BE2C (cell line): Measurements from ENCODE around the gene USP9X.

Experiments
- DNase-seq: peaks from one replicate; pipeline ENCODE4 v3.0.0-alpha.2; 2020
- H3K27me3 ChIP-seq: fragments of 250-450 bp; sonication (Bioruptor Pico); 2 replicates; pipeline ENCODE4 v1.5.1; 2020; ENCODE audit warnings: mild to moderate bottlenecking
- H3K36me3 ChIP-seq: fragments of 250-450 bp; sonication (Bioruptor Pico); 2 replicates; pipeline ENCODE4 v1.5.1; 2020; ENCODE audit warnings: mild to moderate bottlenecking
- H3K4me1 ChIP-seq: fragments of 250-450 bp; sonication (Bioruptor Pico); 2 replicates; pipeline ENCODE4 v1.5.1; 2020
- H3K4me3 ChIP-seq: 2 replicates; pipeline ENCODE4 v1.5.1; 2011; ENCODE audit warnings: low read depth, low read length
- H3K9me3 ChIP-seq: fragments of 250-450 bp; sonication (Bioruptor Pico); 2 replicates; pipeline ENCODE4 v1.5.1; 2020
- TF ChIP-seq, protein P1 (sequence below): IDR thresholded peaks from 2 replicates; pipeline ENCODE4 v1.5.1; 2012; ENCODE audit warnings: mild to moderate bottlenecking, low read depth, low read length

The USP9X gene

GRCh38 chrX:41122664-41123257, 37.5 kb downstream of the USP9X start:
- DNase-seq = peak; percentile 10
- peaks cover 3% of the 10 kb centered on the region; the same call in 1 of the 2 replicates for H3K4me1 ChIP-seq
- TF ChIP-seq, protein P1, sequence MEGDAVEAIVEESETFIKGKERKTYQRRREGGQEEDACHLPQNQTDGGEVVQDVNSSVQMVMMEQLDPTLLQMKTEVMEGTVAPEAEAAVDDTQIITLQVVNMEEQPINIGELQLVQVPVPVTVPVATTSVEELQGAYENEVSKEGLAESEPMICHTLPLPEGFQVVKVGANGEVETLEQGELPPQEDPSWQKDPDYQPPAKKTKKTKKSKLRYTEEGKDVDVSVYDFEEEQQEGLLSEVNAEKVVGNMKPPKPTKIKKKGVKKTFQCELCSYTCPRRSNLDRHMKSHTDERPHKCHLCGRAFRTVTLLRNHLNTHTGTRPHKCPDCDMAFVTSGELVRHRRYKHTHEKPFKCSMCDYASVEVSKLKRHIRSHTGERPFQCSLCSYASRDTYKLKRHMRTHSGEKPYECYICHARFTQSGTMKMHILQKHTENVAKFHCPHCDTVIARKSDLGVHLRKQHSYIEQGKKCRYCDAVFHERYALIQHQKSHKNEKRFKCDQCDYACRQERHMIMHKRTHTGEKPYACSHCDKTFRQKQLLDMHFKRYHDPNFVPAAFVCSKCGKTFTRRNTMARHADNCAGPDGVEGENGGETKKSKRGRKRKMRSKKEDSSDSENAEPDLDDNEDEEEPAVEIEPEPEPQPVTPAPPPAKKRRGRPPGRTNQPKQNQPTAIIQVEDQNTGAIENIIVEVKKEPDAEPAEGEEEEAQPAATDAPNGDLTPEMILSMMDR = no peak
- no peaks in the 10 kb centered on the region for H3K27me3 ChIP-seq
- no peak overlapping the region for H3K4me3 ChIP-seq
- peaks cover 5% of the 10 kb centered on the region; the same call in 1 of the 2 replicates for H3K36me3 ChIP-seq
- no peaks in the 10 kb centered on the region for H3K9me3 ChIP-seq

DNA sequence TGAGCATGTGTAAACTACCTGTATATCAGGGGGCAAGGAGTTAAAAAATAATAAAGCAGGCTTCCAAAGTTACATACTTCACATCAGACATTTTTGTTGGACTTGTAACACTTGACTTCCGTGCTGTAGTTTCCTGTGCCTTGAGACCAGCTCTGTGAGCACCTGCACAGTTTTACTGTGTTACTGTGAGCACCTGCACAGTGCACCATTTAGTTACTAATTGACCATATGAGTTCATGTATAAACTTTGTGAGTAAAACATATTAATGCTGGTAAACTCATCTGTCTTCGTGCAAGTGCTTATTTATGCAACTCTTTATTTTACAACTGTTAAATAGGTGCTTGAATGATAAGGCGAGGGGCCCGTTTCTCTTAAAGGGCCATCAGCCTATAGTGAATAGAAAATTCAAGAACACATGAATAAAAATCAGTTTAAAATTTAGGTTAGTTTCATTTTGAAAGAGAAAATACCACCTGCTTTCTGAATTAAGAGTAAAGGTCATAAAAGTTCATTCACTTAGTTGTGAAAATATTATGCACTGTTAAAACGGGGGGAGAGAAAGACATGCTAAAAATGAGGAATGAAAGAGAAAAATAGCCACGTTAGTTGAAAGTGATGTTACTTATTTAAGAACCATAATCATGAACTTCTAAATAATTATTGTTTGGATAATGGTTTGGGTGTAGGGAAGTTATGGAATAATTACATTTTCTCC, 42.4 kb downstream of the USP9X start:
- H3K27me3 ChIP-seq = no peaks in the 10 kb centered on the region
- H3K9me3 ChIP-seq = no peaks in the 10 kb centered on the region
- DNase-seq = no peak
- no peak overlapping the region for H3K4me3 ChIP-seq
- H3K36me3 ChIP-seq = peaks cover 11% of the 10 kb centered on the region
- no peaks in the 10 kb centered on the region for H3K4me1 ChIP-seq
- TF ChIP-seq, protein P1 = no peak

DNA sequence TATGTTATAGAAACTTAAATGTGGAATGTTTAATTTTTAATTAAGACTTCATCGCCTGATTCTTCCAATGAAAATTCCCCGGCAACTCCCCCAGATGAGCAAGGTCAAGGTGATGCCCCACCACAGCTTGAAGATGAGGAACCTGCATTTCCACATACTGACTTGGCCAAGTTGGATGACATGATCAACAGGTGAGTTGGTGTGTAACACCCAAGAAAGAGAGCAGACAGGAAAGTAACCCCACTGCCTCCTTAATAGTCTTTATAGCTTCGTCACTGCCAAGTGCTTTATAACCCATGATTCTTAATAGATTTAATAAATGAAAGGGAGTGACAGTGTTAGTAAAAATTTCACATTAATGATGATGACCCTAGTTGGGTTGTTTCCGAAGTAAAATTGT, 43.7 kb downstream of the USP9X start:
- no peak for DNase-seq
- Histone ChIP-seq H3K27me3 (no peaks in the 10 kb centered on the region), H3K9me3 (no peaks in the 10 kb centered on the region), H3K4me3 (no peak overlapping the region), H3K36me3 (peaks cover 19% of the 10 kb centered on the region), H3K4me1 (no peaks in the 10 kb centered on the region)
- TF ChIP-seq, protein P1 = no peak

GRCh38 chrX:41131766-41132165, 46.5 kb downstream of the USP9X start:
- H3K27me3 ChIP-seq = no peaks in the 10 kb centered on the region
- TF ChIP-seq, protein P1 = no peak
- DNase-seq = no peak
- H3K9me3 ChIP-seq = no peaks in the 10 kb centered on the region
- no peaks in the 10 kb centered on the region for H3K4me1 ChIP-seq
- H3K36me3 ChIP-seq = peaks cover 15% of the 10 kb centered on the region
- H3K4me3 ChIP-seq = no peak overlapping the region

DNA sequence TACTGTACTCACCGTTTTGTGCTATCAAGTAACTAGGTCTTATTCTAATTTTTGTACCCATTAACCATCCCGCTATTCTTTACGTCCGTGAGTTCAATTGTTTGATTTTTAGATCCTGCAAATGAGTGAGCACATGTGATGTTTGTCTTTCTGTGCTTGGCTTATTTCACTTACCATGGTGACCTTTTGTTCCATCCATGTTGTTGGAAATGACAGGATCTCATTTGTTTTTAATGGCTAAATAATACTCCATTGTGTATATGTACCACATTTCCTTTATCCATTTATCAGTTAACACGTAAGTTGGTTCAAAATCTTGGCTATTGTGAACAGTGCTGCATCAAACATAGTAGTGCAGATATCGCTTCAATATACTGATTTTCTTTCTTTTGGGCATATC, 48.3 kb downstream of the USP9X start:
- TF ChIP-seq, protein P1 = no peak
- Histone ChIP-seq H3K27me3 (no peaks in the 10 kb centered on the region), H3K36me3 (peaks cover 20% of the 10 kb centered on the region)

GRCh38 chrX:41137589-41137988, 52.3 kb downstream of the USP9X start:
- H3K36me3 ChIP-seq = peaks cover 14% of the 10 kb centered on the region

More for the DNA sequence above, 48.3 kb downstream of the USP9X start:
- Histone ChIP-seq H3K4me1 (no peaks in the 10 kb centered on the region), H3K9me3 (no peaks in the 10 kb centered on the region), H3K4me3 (no peak overlapping the region)
- DNase-seq = no peak

More at GRCh38 chrX:41137589-41137988, 52.3 kb downstream of the USP9X start:
- TF ChIP-seq, protein P1 = peak; percentile 24; the same call in 1 of the 2 replicates
- no peaks in the 10 kb centered on the region for H3K9me3 ChIP-seq
- no peaks in the 10 kb centered on the region for H3K4me1 ChIP-seq
- H3K27me3 ChIP-seq = no peaks in the 10 kb centered on the region
- DNase-seq = no peak
- no peak overlapping the region for H3K4me3 ChIP-seq
